Measurements from ENCODE around the gene RBFOX1. TPM values are rescaled to one million over a fixed set of nuclear protein-coding genes. Genes with fewer than 3 reads are reported as not detected.

RBFOX1 gene
- total RNA-seq, 1 donor from 2014 or later: not detected

- DNase-seq (ENCODE audit: low read depth): no peak
- H3K4me3 ChIP-seq (ENCODE audit: low read depth, low read length): no peak overlapping the region
- no peaks in the 10 kb centered on the region for H3K27me3 ChIP-seq (ENCODE audit: control insufficient read depth, insufficient read depth, low read length)
- no peak for TF ChIP-seq CTCF (IDR thresholded peaks at IDR 0.05; ENCODE audit: insufficient read depth, low read length, poor library complexity, severe bottlenecking)
- no peaks in the 10 kb centered on the region for H3K36me3 ChIP-seq (ENCODE audit: control insufficient read depth, insufficient read depth, low read length)
Measured at GRCh38 chr16:7334801-7335560, 2.3 kb downstream of the RBFOX1 start.

- Histone ChIP-seq H3K27me3 (ENCODE audit: control insufficient read depth, insufficient read depth, low read length) (no peaks in the 10 kb centered on the region), H3K36me3 (ENCODE audit: control insufficient read depth, insufficient read depth, low read length) (no peaks in the 10 kb centered on the region), H3K4me3 (ENCODE audit: low read depth, low read length) (no peak overlapping the region)
- no peak for TF ChIP-seq CTCF (IDR thresholded peaks at IDR 0.05; ENCODE audit: insufficient read depth, low read length, poor library complexity, severe bottlenecking)
- no peak for DNase-seq (ENCODE audit: low read depth)
Measured at GRCh38 chr16:7335991-7336634, 3.5 kb downstream of the RBFOX1 start.

- no peaks in the 10 kb centered on the region for H3K36me3 ChIP-seq (ENCODE audit: control insufficient read depth, insufficient read depth, low read length)
- no peak overlapping the region for H3K4me3 ChIP-seq (ENCODE audit: low read depth, low read length)
- no peak for DNase-seq (ENCODE audit: low read depth)
- no peaks in the 10 kb centered on the region for H3K27me3 ChIP-seq (ENCODE audit: control insufficient read depth, insufficient read depth, low read length)
- TF ChIP-seq CTCF (IDR thresholded peaks at IDR 0.05; ENCODE audit: insufficient read depth, low read length, poor library complexity, severe bottlenecking): no peak
Measured at GRCh38 chr16:7336742-7337141, 4.1 kb downstream of the RBFOX1 start.

GRCh38 chr16:7338826-7339225, 6.2 kb downstream of the RBFOX1 start:
- H3K27me3 ChIP-seq (ENCODE audit: control insufficient read depth, insufficient read depth, low read length): no peaks in the 10 kb centered on the region
- no peak overlapping the region for H3K4me3 ChIP-seq (ENCODE audit: low read depth, low read length)
- no peak for TF ChIP-seq CTCF (IDR thresholded peaks at IDR 0.05; ENCODE audit: insufficient read depth, low read length, poor library complexity, severe bottlenecking)
- DNase-seq (ENCODE audit: low read depth): no peak
- H3K36me3 ChIP-seq (ENCODE audit: control insufficient read depth, insufficient read depth, low read length): no peaks in the 10 kb centered on the region

GRCh38 chr16:7339700-7340099, 7.1 kb downstream of the RBFOX1 start:
- no peak for TF ChIP-seq CTCF (IDR thresholded peaks at IDR 0.05; ENCODE audit: insufficient read depth, low read length, poor library complexity, severe bottlenecking)
- no peak overlapping the region for H3K4me3 ChIP-seq (ENCODE audit: low read depth, low read length)
- H3K27me3 ChIP-seq (ENCODE audit: control insufficient read depth, insufficient read depth, low read length): no peaks in the 10 kb centered on the region
- no peaks in the 10 kb centered on the region for H3K36me3 ChIP-seq (ENCODE audit: control insufficient read depth, insufficient read depth, low read length)
- no peak for DNase-seq (ENCODE audit: low read depth)
